Activated naive CD4-positive, alpha-beta T cell treated with anti-CD3 and anti-CD28 coated beads, Interleukin-2, amount 10 ng/mL, durations not matched to agents 7 days and 5 days (primary cell): ENCODE results near the gene DDAH2.

ENCODE experiments used
- CTCF ChIA-PET: fragments of 350-600 bp; sonication (Branson Sonifier 250); formaldehyde crosslinking; loops from one replicate; lab custom pipeline; 2021; ENCODE audit warnings: antibody characterized with exemption; lab: Charles Lee
- DNase-seq: peaks from one replicate; pipeline ENCODE4 v3.0.0-alpha.2; 2020
- H3K27ac Mint-ChIP-seq: one replicate; pipeline ENCODE4 v1.8.0; 2021; ENCODE audit warnings: mild to moderate bottlenecking, moderate library complexity, mixed read lengths
- H3K27me3 Mint-ChIP-seq: one replicate; pipeline ENCODE4 v1.8.0; 2021; ENCODE audit warnings: mild to moderate bottlenecking, mixed read lengths
- H3K36me3 Mint-ChIP-seq: one replicate; pipeline ENCODE4 v1.8.0; 2021; ENCODE audit warnings: mixed read lengths
- H3K4me1 Mint-ChIP-seq: one replicate; pipeline ENCODE4 v1.8.0; 2021; ENCODE audit warnings: mixed read lengths
- H3K4me3 Mint-ChIP-seq: one replicate; pipeline ENCODE4 v1.8.0; 2021; ENCODE audit warnings: mild to moderate bottlenecking, moderate library complexity, mixed read lengths
- H3K9me3 Mint-ChIP-seq: one replicate; pipeline ENCODE4 v1.8.0; 2021; ENCODE audit warnings: mixed read lengths

DDAH2 gene

DNA sequence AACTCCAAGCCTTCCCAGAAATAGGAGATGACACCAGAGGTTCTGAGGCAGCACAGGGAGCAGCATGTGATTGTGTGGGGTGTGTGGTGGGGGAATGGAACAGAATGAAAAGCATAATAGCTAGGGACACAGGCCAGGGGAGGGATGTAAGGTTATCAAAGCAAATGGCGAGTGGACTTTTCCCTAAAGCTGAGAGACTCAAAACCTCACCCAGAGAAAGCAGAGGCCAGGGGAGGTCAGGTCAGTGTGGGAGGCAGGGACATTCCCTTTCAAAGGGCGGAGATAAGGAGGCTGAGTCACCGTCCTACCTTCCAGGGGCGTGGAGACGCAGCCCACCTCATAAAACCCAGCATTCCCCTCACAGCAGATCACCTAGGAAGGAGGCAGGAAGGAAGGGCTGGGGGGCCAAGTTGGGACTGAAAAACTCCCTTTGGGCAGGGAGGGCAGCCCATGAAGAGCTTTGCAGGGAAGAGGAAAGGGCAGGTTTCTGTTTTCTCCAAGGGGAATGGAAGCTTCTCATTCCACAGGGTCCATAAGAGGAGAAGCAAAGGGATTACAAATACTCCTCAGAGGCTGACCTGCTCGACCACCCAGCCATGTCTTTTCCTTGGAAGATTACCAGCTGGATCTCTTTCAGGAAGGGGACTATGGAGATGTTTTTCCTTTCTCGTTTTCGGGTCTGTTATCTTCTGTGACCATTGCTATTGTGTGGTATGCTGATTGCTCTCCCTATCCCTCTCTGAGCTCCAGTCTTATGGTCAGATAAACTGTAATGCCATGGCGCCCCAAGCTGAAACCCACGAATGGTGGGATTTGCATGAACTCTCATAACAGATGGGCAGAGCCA, 38.6 kb downstream of the DDAH2 start:
- Mint-ChIP-seq H3K36me3 (peaks cover 48% of the 10 kb centered on the region), H3K4me1 (peaks cover 4% of the 10 kb centered on the region), H3K9me3 (no peaks in the 10 kb centered on the region), H3K27ac (no peak overlapping the region), H3K4me3 (no peak overlapping the region), H3K27me3 (no peaks in the 10 kb centered on the region)
- no peak for DNase-seq
- CTCF ChIA-PET: interaction anchor here (1.0 to 2.2 kb wide), 3 partner anchors 10 to 80 kb away, joined by 3 to 8 read pairs (median 3); no protein-coding TSS in a partner anchor

GRCh38 chr6:31689249-31690110, 39.6 kb downstream of the DDAH2 start:
- DNase-seq: peak; percentile 33
- Mint-ChIP-seq H3K9me3 (no peaks in the 10 kb centered on the region), H3K27ac (no peak overlapping the region), H3K4me1 (peaks cover 4% of the 10 kb centered on the region), H3K27me3 (no peaks in the 10 kb centered on the region), H3K4me3 (no peak overlapping the region), H3K36me3 (peaks cover 47% of the 10 kb centered on the region)
- CTCF ChIA-PET: interaction anchor here (0.9 to 2.2 kb wide), 2 partner anchors 81 to 199 kb away, joined by 4 to 8 read pairs; no protein-coding TSS in a partner anchor

DNA sequence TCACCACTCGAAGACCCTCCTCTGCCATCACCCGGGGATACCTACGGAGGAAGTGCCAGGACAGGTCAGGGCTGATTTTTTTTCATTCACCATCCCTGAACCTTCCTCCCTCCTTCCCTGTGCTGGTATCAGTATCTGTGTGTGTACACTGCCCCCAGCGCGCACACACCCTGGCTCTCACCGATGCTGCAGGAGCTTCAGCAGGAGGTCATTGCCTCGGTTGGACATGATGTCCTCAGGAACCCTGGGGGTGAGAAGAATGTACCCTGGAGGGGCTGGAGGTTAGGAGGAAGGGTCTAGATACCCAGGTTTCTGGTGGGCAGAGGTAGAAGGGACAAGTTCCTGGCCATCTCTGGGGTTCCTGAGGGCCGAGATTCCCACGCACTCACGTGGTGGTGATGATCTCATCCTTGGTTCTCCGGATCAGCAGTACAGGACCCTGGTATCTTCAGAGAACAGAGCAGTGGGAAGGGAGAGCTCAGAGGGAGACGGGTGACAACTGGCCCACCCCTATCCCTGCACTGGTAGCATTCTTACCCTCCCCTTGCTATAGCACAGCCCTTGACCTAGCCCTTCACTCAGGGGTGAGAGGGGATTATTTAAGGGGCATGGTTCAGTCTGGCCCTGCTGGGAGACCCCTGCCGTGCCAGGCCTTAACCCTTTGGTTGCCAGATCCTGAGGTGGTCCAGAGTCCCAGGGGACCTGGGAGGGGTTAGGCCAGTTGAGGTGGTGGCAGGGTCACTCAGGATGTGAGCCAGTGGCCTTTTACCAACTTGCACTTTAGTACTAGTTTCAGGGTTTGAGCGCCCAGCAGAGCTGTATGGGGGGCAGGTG, 41.0 kb downstream of the DDAH2 start:
- no peak overlapping the region for H3K27ac Mint-ChIP-seq
- H3K9me3 Mint-ChIP-seq: no peaks in the 10 kb centered on the region
- H3K4me3 Mint-ChIP-seq: no peak overlapping the region

GRCh38 chr6:31687321-31687720, 41.8 kb downstream of the DDAH2 start:
- Mint-ChIP-seq H3K4me3 (no peak overlapping the region), H3K36me3 (peaks cover 41% of the 10 kb centered on the region), H3K4me1 (peaks cover 7% of the 10 kb centered on the region), H3K9me3 (no peaks in the 10 kb centered on the region), H3K27me3 (no peaks in the 10 kb centered on the region), H3K27ac (no peak overlapping the region)
- no peak for DNase-seq
- CTCF ChIA-PET: interaction anchor here (0.9 kb wide), 1 partner anchor 104 kb away, joined by 3 read pairs; no protein-coding TSS in a partner anchor

More for the DNA sequence above, 41.0 kb downstream of the DDAH2 start:
- H3K4me1 Mint-ChIP-seq: peaks cover 7% of the 10 kb centered on the region
- H3K36me3 Mint-ChIP-seq: peaks cover 45% of the 10 kb centered on the region
- no peak for DNase-seq
- CTCF ChIA-PET: interaction anchor here (0.9 kb wide), 1 partner anchor 103 kb away, joined by 3 read pairs; no protein-coding TSS in a partner anchor
- no peaks in the 10 kb centered on the region for H3K27me3 Mint-ChIP-seq

- CTCF ChIA-PET: no interaction called here
- peaks cover 11% of the 10 kb centered on the region for H3K4me1 Mint-ChIP-seq
- H3K9me3 Mint-ChIP-seq: no peaks in the 10 kb centered on the region
- no peak for DNase-seq
- H3K27ac Mint-ChIP-seq: no peak overlapping the region
- peaks cover 41% of the 10 kb centered on the region for H3K36me3 Mint-ChIP-seq
- peaks cover 2% of the 10 kb centered on the region for H3K27me3 Mint-ChIP-seq
- H3K4me3 Mint-ChIP-seq: no peak overlapping the region
These were observed 42.6 kb downstream of the DDAH2 start for GRCh38 chr6:31686483-31686882.

- CTCF ChIA-PET: interaction anchor here (1.1 to 1.5 kb wide), 2 partner anchors 147 to 179 kb away, joined by 3 to 5 read pairs; partner anchors contain the start of gene NEU1
- no peak overlapping the region for H3K4me3 Mint-ChIP-seq
- H3K4me1 Mint-ChIP-seq: peaks cover 31% of the 10 kb centered on the region
- peaks cover 24% of the 10 kb centered on the region for H3K36me3 Mint-ChIP-seq
- H3K27me3 Mint-ChIP-seq: peaks cover 11% of the 10 kb centered on the region
- H3K9me3 Mint-ChIP-seq: no peaks in the 10 kb centered on the region
- no peak overlapping the region for H3K27ac Mint-ChIP-seq
- DNase-seq: no peak
These were observed 45.5 kb downstream of the DDAH2 start for GRCh38 chr6:31683591-31683990.

DNA sequence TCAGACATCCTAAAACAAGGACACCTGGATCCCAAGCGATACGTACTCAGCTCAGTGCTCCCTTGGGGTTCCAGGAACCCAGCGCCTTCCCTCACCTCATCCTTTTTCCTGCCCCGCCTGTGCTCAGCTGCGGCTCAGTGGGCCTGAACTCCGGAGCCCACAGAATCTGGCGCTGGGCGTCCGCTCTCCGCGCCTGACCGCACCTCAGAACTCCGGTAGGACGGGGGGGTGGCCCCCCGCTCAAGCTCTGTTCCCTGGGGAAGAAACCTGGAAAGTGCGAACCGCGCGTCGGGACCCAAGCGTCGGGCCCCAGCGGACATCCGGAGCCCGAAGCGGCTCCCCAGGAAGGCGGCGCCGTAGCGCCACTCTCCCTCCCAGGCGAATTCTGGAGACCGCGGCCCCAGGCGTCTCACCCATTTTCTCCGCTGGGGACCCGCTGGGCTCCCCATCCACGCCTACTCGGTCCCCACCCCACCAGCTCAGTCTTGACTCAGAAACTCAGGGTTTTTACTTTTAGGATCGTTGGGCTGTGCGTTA, 47.9 kb downstream of the DDAH2 start:
- Mint-ChIP-seq H3K4me3 (peak overlapping the region; percentile 72), H3K9me3 (no peaks in the 10 kb centered on the region), H3K27ac (peak overlapping the region; percentile 12), H3K4me1 (peaks cover 37% of the 10 kb centered on the region), H3K27me3 (peaks cover 14% of the 10 kb centered on the region), H3K36me3 (peaks cover 15% of the 10 kb centered on the region)
- peak; percentile 63 for DNase-seq
- CTCF ChIA-PET: interaction anchor here (0.7 to 1.6 kb wide), 11 partner anchors 49 to 271 kb away, joined by 3 to 9 read pairs (median 3); partner anchors contain the start of gene HSPA1B

DNA sequence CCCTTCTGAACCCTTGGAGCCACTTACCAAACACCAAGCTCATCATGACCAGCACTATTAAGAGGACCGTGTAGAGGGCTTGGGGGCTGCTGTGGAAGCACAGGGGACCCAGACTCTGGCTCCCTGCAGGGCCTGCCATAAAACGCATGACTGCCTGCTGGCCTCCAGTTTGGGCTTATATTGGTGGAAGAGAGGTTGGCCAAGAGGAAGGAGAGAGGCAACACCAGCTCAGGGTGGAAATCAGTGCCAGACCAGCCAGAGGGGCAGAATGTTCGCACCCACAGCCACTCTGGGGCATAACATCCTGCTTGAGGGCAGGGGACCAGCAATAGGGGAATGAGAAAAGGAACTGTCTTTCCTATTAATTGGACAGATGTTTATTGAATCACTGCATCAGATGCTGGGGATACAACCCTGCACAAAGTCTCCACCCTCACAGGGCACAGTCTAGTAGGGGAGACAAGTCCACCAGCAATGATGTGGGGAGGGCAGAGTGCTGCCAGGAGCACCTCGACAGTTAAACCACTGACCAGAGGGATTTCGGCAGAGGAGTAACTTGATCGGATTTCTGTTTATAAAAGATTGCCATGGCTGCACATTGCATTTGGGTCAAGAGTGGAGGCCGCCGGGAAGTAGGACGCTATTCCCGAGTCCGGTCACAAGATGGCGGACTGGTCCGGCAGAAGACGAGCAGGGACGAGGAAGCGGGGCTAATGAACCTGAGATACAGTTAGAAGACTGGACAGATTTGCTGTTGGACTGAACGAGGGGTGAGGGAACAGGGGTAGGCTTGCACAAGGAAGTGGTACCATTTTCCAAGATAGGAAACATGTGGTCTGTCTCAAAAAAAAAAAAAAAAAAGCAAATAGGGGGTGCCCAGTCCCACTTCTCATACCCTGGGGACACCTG, 48.6 kb downstream of the DDAH2 start, which contains the start of gene LY6G5C:
LY6G5C (minus strand) TSS at position 842 of the 909 bp plus-strand sequence; CDS start at position 148, 694 bp downstream.
- peaks cover 37% of the 10 kb centered on the region for H3K4me1 Mint-ChIP-seq
- H3K27ac Mint-ChIP-seq: peak within 1 kb of the TSS; percentile 12
- H3K9me3 Mint-ChIP-seq: no peaks in the 10 kb centered on the region
- peaks cover 14% of the 10 kb centered on the region for H3K27me3 Mint-ChIP-seq
- peaks cover 7% of the 10 kb centered on the region for H3K36me3 Mint-ChIP-seq
- H3K4me3 Mint-ChIP-seq: peak within 1 kb of the TSS; percentile 72
- DNase-seq: peak; percentile 75
- CTCF ChIA-PET: interaction anchor here (0.7 to 1.6 kb wide), 15 partner anchors 11 to 271 kb away, joined by 3 to 9 read pairs (median 3); partner anchors contain the start of gene HSPA1B

GRCh38 chr6:31677955-31678354, 51.1 kb downstream of the DDAH2 start:
- Mint-ChIP-seq H3K9me3 (no peaks in the 10 kb centered on the region), H3K4me1 (peaks cover 34% of the 10 kb centered on the region), H3K36me3 (peaks cover 7% of the 10 kb centered on the region), H3K27me3 (peaks cover 14% of the 10 kb centered on the region), H3K27ac (no peak overlapping the region), H3K4me3 (no peak overlapping the region)
- DNase-seq: no peak
- CTCF ChIA-PET: no interaction called here
